Measurements from ENCODE around the gene VPS33A.
"Not testable (repeated sequence)": the region's sequence is repeated elsewhere in the genome, so short reads cannot be mapped to it uniquely, and the experiment has no call there.

VPS33A gene

GRCh38 chr12:122266230-122266901 is at the start of gene VPS33A:
Gene VPS33A, minus strand, starts transcription at chr12:122266494. Its CDS starts 86 bp downstream, at chr12:122266408.
- DNase-seq = peak; percentile 38 to 83

GRCh38 chr12:122312926-122313325 is 46.6 kb upstream of the VPS33A start:
- DNase-seq = no peak

- DNase-seq = no peak
Measured at GRCh38 chr12:122311696-122312095, 45.4 kb upstream of the VPS33A start.

- DNase-seq = no peak
Measured at GRCh38 chr12:122310626-122311333, 44.5 kb upstream of the VPS33A start.

DNA sequence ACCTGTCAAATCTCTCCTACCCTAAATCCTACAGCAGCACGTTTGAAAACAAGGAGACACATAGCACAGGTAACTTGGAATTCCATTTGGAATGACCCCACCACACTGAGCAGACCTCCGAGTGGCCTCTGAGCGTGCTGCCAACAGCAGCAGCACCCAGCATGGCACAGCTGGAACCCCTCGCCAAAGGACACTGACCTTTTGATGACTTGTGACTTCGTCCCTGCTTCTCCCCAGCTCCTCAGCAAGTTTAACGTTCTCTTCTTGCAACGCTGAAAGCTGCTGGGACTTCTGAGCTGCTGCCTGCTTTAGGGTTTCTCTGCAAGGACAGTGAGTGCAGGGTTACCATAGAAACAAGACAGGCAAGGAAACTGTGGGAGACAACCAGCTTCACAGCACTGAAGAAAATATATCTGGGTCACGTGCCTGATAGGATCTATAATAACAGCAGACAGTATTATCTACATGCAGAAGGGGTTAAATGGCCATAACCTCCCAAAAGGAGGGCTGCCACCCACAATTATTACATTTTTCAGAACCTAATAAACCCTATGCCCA is 43.3 kb upstream of the VPS33A start:
- no peak for DNase-seq

- DNase-seq = no peak
Measured at GRCh38 chr12:122308811-122309210, 42.5 kb upstream of the VPS33A start.

GRCh38 chr12:122306407-122306806 is 40.1 kb upstream of the VPS33A start:
- no peak for DNase-seq

DNA sequence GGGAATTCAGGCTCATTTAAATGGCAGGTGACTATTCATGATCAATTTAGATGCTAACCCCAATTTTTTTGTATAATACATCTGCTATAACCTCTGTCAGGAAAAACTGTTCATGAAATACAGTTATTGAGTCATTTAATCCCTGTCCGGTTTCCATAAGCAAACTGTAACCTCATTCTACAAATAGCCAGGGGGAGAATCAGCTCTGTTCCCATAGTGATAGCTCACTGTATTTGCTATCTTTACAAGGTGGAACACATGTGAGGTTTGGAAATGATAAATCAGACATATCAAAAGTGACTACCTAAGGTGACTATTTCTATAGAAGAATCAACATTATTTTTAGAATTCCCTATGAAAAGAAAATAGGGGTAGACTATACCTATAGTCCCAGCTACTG is 38.6 kb upstream of the VPS33A start:
- no peak for DNase-seq

DNA sequence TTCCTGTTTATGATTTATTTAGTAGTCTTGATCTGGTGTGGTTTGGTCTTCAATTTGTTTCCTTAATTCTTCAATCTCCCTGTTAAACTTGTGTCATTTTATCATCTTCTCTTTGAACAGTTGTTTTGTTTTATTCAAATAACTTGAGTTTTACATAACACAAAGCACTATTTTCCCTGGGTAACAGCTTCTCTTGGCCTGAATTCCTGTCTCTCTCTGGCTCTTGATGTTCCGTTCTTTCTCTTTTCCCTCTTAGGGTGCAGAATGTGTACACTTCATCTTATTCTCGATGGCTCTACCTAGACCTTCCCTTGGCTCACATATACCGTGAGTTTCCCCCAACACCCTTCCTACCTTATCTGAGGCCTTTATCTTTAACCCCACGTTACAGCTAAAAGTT is 36.8 kb upstream of the VPS33A start:
- DNase-seq = no peak

- DNase-seq = no peak
Measured at GRCh38 chr12:122298071-122298748, 31.9 kb upstream of the VPS33A start.

DNA sequence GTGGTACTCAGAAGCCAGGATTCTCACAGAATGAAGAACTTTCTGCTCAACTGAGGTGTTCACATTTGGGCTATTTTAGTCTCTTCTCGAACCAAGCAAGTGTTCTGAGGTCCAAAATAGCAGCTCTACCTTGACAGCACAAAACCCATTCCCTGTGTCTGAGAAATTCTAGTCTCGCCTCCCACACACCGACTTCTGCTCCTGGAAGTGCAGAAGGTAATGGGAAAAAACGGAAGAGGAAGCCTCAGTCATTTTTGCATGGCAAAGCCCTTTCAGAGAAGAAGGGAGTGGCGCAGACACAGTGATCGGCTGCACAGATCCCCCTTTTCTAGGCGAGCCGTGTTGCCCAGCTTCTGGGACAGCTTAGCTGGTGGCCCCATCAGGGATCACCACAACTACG is 31.2 kb upstream of the VPS33A start:
- DNase-seq = no peak

DNA sequence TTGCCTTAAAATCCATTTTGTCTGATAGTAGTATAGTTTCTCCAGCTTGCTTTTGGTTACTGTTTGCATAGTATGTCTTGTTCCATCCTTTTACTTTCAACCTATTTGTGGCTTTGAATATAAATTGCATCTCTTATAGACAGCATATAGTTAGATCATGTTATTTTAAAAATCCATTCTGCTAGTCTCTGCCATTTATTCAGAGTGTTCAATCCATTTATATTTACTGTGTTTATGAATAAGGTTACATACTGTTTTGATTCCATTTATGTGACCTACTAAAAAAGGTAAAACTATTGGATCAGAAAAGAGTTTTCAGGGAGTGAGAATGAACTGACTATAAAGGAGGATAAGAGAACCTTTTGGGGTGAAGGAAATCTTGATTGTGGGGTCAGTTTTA is 29.6 kb upstream of the VPS33A start:
- no peak for DNase-seq

GRCh38 chr12:122293081-122293480 is 26.8 kb upstream of the VPS33A start:
- DNase-seq = no peak

DNA sequence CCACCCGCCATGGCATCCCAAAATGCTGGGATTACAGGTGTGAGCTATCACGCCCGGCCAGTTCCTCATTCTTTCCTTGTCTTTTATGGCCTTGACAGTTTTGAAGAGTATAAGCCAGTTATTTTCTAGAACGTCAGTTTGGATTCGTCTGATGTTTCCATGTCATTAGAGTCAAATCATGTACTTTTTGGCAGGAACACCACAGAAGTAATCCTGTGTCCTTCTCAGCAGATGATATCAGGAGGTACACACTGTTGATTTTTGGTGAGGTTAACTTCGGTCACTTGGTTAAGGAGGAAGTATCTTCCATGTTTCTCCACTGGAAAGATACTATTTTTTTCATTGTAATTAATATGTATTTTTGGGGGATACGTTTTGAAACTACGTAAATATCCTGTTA is 25.1 kb upstream of the VPS33A start:
- DNase-seq = no peak

GRCh38 chr12:122283680-122284079 is 17.4 kb upstream of the VPS33A start:
- no peak for DNase-seq

- no peak for DNase-seq
Measured at GRCh38 chr12:122282061-122282460, 15.8 kb upstream of the VPS33A start.

DNA sequence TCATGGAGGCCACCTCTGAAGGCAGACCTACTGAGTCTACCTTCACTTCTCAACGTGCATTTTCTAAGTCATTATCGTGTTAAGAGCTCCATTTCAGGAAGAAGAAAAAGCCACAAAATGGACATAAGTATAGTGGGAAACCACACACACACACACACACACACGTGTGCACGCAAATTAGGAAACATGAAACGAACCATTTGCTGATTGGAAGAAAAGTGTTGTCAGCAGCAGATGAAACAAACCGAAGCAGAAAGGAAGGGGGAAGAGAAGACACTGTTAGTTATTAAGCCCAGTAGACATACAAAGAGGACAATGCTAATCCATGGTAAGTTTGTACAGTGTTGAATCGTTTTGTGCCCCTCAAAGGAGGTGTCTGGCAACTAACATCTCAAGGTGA is 9.9 kb upstream of the VPS33A start:
- no peak for DNase-seq

GRCh38 chr12:122275459-122275858 is 9.2 kb upstream of the VPS33A start:
- DNase-seq = no peak

- DNase-seq = no peak
Measured at GRCh38 chr12:122265886-122266229, 436 bp downstream of the VPS33A start.

DNA sequence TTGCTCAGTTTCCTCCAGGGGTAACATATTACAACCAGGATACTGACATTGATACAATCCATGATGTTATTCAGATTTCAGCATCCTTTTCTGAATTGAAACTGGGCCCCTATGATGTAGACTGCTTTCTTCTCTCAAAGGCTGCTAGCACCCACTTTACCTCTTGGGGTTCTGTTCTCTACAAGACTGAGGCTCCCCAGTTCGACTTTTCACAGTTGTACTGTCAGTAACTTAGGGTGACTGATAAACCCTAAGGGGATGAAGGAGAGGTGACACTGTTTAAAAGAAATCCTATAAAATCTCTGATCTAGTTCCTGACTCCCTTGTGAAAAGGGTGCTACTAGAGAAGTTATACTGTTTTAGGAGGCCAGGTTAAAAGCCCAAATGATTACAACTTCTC is 818 bp downstream of the VPS33A start:
- DNase-seq = no peak

DNA sequence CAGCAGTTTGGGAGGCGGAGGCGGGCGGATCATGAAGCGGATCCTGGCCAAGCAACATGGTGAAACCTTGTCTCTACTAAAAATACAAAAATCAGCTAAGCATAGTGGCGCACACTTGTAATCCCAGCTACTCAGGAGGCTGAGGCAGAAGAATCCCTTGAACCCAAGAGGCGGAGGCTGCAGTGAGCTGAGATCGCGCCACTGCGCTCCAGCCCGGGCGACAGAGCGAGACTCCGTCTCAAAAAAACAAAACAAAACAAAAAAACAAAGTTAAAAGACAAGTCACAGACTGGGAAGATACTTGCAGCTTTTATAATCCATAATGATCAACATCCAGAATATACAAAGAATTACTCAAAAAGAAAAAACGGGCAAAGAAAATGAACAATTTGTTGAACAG is 5.6 kb downstream of the VPS33A start:
- DNase-seq = not testable (repeated sequence)

- not testable (repeated sequence) for DNase-seq
Measured at GRCh38 chr12:122258939-122259338, 7.4 kb downstream of the VPS33A start.

- not testable (repeated sequence) for DNase-seq
Measured at GRCh38 chr12:122258462-122258861, 7.8 kb downstream of the VPS33A start.

GRCh38 chr12:122250536-122250935 is 15.8 kb downstream of the VPS33A start:
- peak in 1 of 2 experiments; percentile 46 for DNase-seq
